ENCODE measurements around the gene AIF1.
A peak's percentile ranks its signal among the peaks of the same experiment; 100 is the strongest.

AIF1 gene

GRCh38 chr6:31651602-31652191, 36.7 kb downstream of the AIF1 start:
- peak in 1 of 2 experiments; percentile 79 for DNase-seq

GRCh38 chr6:31652925-31653724, 38.1 kb downstream of the AIF1 start:
- DNase-seq, result peak; percentile 94 to 97

- DNase-seq, result no peak
Measured at GRCh38 chr6:31654574-31655348, 39.7 kb downstream of the AIF1 start.

GRCh38 chr6:31655349-31656237, 40.6 kb downstream of the AIF1 start, which contains the start of gene APOM:
APOM (plus strand) TSS chr6:31655894; CDS start chr6:31655967, 73 bp downstream.
- no peak for DNase-seq

- DNase-seq, result no peak
Measured at GRCh38 chr6:31657406-31658157, 42.5 kb downstream of the AIF1 start.

GRCh38 chr6:31658158-31658688, 43.2 kb downstream of the AIF1 start:
- no peak for DNase-seq

- no peak for DNase-seq
Measured at GRCh38 chr6:31658983-31659648, 44.1 kb downstream of the AIF1 start.

GRCh38 chr6:31659649-31660380, 44.8 kb downstream of the AIF1 start:
- peak in 1 of 2 experiments; percentile 27 for DNase-seq

- peak; percentile 63 to 94 for DNase-seq
Measured at GRCh38 chr6:31660381-31661261, 45.6 kb downstream of the AIF1 start, which contains the start of gene C6orf47. C6orf47 (minus strand) TSS chr6:31660778; CDS start chr6:31659947, 831 bp downstream.

- DNase-seq, result no peak
Measured at GRCh38 chr6:31661262-31662123, 46.5 kb downstream of the AIF1 start.

- DNase-seq, result no peak
Measured at GRCh38 chr6:31662124-31662723, 47.2 kb downstream of the AIF1 start.

- DNase-seq, result no peak
Measured at GRCh38 chr6:31663126-31663960, 48.3 kb downstream of the AIF1 start.

- DNase-seq, result peak in 1 of 2 experiments; percentile 22
Measured at GRCh38 chr6:31663961-31664789, 49.1 kb downstream of the AIF1 start.

GRCh38 chr6:31664790-31665500, 49.9 kb downstream of the AIF1 start, which contains the start of gene GPANK1:
GPANK1 (minus strand) TSS chr6:31664997; CDS start chr6:31664478, 519 bp downstream.
- DNase-seq, result peak; percentile 93 to 96
